OCI-M1 (cell line): ENCODE measurements around the gene LRRC2.
"Not testable (repeated sequence)": the region's sequence is repeated elsewhere in the genome, so short reads cannot be mapped to it uniquely, and the experiment has no call there.

Source experiments
- DNase-seq: peaks from one replicate; lab custom pipeline; 2025; lab: John Stamatoyannopoulos, UW

Gene LRRC2

DNA sequence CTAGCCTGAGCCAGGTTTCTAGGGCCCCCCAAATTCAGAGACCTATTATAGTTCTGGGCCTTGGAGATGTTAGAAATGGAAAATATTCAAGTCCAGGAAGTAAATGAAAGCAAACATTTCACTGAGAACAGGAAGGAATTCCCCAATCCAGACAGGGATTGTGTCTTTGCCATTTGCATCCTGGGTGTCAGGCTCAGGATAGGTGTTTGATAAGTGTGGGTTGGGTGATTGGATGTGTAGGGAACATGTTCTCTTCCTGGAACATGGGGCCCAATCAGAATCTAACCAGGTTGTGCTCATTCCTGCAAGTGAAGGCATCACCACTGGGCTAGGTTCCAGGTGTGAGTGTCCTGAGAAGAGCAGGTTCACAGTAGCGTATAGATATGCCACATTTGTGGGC is 14.6 kb upstream of the LRRC2 start:
- DNase-seq: no peak

DNA sequence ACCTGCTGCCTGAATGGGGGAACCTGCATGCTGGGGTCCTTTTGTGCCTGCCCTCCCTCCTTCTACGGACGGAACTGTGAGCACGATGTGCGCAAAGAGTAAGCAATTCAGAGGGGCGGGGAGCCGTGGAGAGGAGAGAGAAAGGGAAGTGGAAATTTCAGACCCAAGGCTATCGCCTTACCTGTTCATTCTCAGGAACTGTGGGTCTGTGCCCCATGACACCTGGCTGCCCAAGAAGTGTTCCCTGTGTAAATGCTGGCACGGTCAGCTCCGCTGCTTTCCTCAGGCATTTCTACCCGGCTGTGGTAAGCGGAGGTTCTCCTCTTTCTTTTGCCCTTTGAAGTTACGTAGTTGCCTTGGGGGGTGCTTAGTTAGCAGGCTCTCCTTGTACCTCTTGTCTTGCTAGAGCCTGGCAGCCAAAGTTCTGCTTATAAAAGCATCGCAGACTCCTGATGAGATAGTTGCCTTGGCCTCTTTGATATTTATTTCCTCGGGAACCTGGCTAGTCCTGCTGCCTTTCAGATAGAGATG is 13.7 kb upstream of the LRRC2 start:
- DNase-seq: no peak

DNA sequence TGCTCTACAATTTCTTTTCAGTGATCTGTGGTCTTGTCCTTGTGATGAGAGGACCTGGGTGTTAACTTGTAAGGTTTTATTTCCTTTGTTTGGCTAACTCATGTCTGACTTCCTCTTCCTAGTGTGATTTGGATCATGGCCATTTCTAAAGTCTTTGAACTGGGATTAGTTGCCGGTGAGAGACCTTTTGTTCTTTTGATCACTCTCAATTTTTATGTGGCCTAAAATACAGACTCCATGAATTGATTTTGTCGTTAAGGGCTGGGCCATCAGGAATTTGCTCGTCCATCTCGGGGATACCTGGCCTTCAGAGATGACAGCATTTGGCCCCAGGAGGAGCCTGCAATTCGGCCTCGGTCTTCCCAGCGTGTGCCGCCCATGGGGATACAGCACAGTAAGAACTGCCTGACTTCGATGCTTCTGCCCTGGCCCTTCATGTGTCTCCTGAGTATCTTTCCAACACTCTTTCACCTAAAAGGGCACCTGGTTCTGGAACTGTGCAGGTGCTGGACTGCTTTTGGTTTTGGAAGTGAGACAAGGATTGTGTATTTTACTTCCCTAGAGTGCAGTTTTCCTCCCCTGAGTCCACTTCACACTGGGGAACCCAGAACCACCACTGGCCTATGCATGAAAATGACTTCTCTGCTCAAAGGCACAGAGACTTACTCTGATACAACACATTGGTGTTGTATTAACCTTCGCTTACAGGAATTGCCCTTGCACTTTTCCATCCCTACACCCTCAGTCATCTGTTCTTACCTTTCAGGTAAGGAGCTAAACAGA is 13.1 kb upstream of the LRRC2 start:
- peak; percentile 54 for DNase-seq

DNA sequence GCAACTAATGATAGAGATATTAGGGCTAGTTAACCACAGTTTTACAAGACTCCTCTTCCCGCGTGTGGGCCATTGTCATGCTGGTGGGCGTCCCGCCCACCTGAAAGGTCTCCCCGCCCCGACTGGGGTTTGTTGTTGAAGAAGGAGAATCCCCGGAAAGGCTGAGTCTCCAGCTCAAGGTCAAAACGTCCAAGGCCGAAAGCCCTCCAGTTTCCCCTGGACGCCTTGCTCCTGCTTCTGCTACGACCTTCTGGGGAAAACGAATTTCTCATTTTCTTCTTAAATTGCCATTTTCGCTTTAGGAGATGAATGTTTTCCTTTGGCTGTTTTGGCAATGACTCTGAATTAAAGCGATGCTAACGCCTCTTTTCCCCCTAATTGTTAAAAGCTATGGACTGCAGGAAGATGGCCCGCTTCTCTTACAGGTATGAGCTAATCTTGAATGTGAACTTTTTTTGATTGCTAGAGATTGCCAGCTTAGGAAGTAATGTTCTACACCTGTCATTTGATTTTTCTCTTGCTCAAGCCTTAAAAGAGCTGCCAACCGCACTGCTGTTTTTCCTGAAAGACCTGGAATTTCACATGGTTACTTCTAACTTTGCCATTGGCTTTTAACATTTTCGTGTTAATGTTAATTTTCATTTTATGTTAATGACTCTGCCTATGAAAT is 11.6 kb upstream of the LRRC2 start:
- DNase-seq: not testable (repeated sequence)

DNA sequence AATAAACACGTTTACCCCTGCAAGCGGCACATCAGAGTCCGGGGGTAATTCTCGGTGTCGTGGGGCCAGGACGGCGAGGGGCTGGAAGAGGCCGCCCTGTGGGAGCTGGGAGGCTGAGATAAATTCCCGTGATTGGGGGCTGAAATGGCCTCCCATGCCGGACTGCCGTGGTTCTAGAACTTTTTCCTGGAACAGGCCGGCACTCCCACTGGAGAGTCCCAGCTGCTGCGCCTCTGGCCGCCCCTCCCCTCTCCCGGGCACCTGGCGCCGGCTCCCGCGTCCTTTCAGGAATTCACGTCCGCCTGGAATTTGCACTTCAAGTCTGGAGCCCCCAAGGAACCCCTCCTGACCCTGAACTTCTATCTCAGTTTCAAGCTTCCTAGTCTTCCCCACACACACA is 10.8 kb upstream of the LRRC2 start:
- DNase-seq: no peak

DNA sequence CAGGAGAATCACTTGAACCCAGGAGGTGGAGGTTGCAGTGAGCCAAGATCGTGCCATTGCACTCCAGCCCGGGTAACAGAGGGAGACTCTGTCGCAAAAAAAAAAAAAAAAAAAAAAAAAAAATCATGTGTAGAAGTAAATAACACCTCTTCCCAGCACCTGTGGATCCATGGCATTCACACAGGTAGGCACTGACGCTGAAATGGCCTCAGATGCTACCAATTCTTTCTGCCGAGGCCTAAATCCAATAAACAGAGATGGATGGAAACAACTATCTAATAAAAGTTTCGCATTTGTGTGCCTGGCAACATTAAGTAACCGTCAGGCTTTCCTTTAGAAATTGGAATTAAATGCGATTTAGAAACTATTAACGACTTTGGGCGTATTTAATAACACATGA is 10.3 kb upstream of the LRRC2 start:
- DNase-seq: no peak

GRCh38 chr3:46575577-46576222 is 9.6 kb upstream of the LRRC2 start:
- no peak for DNase-seq

- no peak for DNase-seq
Measured at GRCh38 chr3:46574881-46575576, 8.9 kb upstream of the LRRC2 start.

GRCh38 chr3:46574243-46574646 is 8.1 kb upstream of the LRRC2 start:
- DNase-seq: no peak

DNA sequence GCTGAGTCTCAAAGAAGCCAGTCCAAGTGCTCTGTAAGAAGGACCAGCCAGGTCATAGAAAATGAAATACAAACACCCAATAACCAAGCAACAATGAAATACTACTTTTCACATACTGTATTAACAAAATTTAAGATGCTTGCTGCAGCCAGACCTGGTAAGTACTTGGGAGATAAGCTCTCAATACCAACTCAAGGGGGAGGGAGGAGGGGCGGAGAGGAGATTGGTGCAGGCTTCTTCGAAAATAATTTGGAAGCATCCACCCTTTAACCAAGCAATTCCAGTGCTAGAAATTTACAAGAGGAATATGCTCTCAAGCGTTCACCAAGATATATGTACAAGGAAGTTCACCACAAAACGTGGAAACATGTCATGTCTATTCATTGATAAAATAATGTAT is 7.6 kb upstream of the LRRC2 start:
- DNase-seq: no peak

GRCh38 chr3:46571684-46572083 is 5.6 kb upstream of the LRRC2 start:
- no peak for DNase-seq

DNA sequence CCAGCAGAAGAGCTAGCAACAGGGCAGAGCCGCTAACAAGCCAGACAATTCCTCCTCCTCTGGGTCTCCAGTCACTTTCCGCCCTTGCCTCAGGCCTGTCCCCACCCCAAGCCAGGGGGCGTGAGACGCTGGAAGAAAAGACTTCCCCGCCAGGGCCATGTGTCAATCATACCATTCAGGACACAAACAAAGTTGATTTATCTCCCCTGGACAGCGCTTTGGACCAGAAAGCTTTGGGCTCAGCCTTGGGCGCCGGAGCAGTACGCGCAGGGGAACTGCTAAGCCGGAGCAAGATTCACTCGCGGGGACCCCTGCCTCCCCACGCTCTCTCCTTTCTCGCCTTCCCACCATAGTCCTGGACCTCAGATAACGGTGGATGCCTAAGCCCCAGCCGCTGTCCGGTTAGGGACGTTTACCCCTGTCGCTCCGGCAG is 479 bp downstream of the LRRC2 start:
- no peak for DNase-seq

DNA sequence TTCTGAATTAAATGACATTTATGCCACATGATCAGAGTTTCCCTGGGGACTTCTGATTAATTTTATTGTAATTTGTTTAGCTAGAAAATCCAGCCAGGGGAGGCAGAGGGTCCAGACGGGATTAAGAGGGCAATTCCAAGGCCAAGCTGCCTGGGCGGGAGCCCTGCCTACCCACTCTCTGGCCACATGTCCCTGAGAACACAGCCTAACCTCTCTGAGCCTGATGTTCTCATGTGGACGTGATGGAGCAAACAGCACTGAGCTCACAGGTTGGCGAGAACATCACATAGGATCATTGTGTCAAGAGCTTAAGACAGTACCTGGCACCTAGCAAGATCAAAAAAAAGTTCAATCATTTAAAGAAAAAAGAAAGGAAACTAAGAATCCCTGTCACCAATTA is 1.0 kb downstream of the LRRC2 start:
- DNase-seq: no peak

GRCh38 chr3:46564190-46565021 is 1.7 kb downstream of the LRRC2 start:
- DNase-seq: no peak

DNA sequence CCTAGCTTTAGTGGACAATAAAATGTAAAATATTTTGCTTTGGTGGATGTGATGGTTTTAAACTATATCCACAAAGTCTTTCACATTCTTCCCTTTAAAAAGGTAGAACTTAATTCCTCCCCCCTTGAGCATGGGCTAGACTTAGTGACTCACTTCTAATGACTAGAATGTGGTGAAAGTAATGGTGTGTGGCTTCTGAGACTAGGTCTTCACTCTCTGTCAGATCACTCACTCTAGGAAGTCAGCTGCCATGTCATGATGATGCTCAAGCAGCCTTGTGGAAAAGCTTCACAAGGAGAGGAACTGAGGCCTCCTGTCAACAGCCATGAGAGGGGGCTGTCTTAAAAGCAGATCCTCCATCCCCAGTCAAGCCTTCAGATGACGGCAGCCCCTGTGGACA is 4.2 kb downstream of the LRRC2 start:
- DNase-seq: no peak

GRCh38 chr3:46561511-46561910 is 4.6 kb downstream of the LRRC2 start:
- DNase-seq: no peak

- no peak for DNase-seq
Measured at GRCh38 chr3:46559091-46559704, 6.9 kb downstream of the LRRC2 start.

- DNase-seq: peak; percentile 95
Measured at GRCh38 chr3:46558184-46559043, 7.7 kb downstream of the LRRC2 start.

GRCh38 chr3:46557814-46558183 is 8.3 kb downstream of the LRRC2 start:
- no peak for DNase-seq

- no peak for DNase-seq
Measured at GRCh38 chr3:46553154-46553553, 12.9 kb downstream of the LRRC2 start.
